Activated naive CD8-positive, alpha-beta T cell (primary cell): ENCODE measurements around the gene USP25.

ENCODE experiments used
- H3K27ac Mint-ChIP-seq: one replicate; pipeline ENCODE4 v1.8.0; 2021; ENCODE audit warnings: mixed read lengths
- H3K27me3 Mint-ChIP-seq: one replicate; pipeline ENCODE4 v1.8.0; 2021; ENCODE audit warnings: mixed read lengths
- H3K36me3 Mint-ChIP-seq: one replicate; pipeline ENCODE4 v1.8.0; 2021; ENCODE audit warnings: mixed read lengths
- H3K4me1 Mint-ChIP-seq: one replicate; pipeline ENCODE4 v1.8.0; 2021; ENCODE audit warnings: low read depth, mixed read lengths
- H3K4me3 Mint-ChIP-seq: one replicate; pipeline ENCODE4 v1.8.0; 2021; ENCODE audit warnings: mild to moderate bottlenecking, mixed read lengths
- H3K9me3 Mint-ChIP-seq: one replicate; pipeline ENCODE4 v1.8.0; 2021; ENCODE audit warnings: low read depth, mixed read lengths

USP25 gene

GRCh38 chr21:15764878-15765277 is 35.1 kb downstream of the USP25 start:
- peaks cover 68% of the 10 kb centered on the region for H3K4me1 Mint-ChIP-seq
- H3K9me3 Mint-ChIP-seq = no peaks in the 10 kb centered on the region
- peaks cover 31% of the 10 kb centered on the region for H3K36me3 Mint-ChIP-seq
- H3K27ac Mint-ChIP-seq = no peak overlapping the region
- H3K4me3 Mint-ChIP-seq = no peak overlapping the region
- no peaks in the 10 kb centered on the region for H3K27me3 Mint-ChIP-seq

- Mint-ChIP-seq H3K27ac (no peak overlapping the region), H3K4me3 (no peak overlapping the region), H3K4me1 (peaks cover 63% of the 10 kb centered on the region), H3K9me3 (no peaks in the 10 kb centered on the region), H3K36me3 (peaks cover 31% of the 10 kb centered on the region), H3K27me3 (no peaks in the 10 kb centered on the region)
These were observed 37.3 kb downstream of the USP25 start for GRCh38 chr21:15766952-15767603.

DNA sequence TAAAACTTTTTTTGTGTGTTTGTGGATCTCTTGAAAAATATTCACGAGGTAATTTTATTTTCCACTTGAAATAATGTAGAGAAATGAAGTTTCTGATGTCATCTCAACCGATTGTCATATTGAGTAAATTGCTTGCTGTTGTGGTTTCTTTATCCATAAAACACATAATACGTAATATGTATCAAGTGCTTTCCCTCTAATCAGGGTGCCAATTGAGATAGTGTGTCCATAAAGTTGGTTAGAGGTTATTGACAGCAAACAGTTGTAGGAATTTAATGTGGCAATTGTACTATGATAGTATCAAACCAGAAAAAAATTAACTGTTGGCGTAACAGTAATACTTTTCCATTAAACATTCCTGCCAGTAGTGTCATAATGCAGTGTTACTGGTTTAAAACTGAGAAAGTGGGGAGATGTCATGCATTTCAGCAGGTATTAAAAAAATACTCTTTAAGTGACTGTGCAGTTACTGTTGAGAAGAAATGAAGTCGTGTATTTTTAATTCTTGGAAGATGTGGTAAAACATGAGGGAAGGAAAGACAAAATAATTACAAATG is 38.3 kb downstream of the USP25 start:
- Mint-ChIP-seq H3K36me3 (peaks cover 28% of the 10 kb centered on the region), H3K9me3 (peaks cover 6% of the 10 kb centered on the region), H3K27ac (no peak overlapping the region), H3K27me3 (no peaks in the 10 kb centered on the region), H3K4me3 (no peak overlapping the region), H3K4me1 (peaks cover 57% of the 10 kb centered on the region)

- no peak overlapping the region for H3K27ac Mint-ChIP-seq
- H3K9me3 Mint-ChIP-seq = peaks cover 6% of the 10 kb centered on the region
- no peaks in the 10 kb centered on the region for H3K27me3 Mint-ChIP-seq
- H3K36me3 Mint-ChIP-seq = peaks cover 29% of the 10 kb centered on the region
- no peak overlapping the region for H3K4me3 Mint-ChIP-seq
- H3K4me1 Mint-ChIP-seq = peaks cover 55% of the 10 kb centered on the region
These were observed 39.1 kb downstream of the USP25 start for GRCh38 chr21:15768853-15769252.

GRCh38 chr21:15771311-15771710 is 41.5 kb downstream of the USP25 start:
- Mint-ChIP-seq H3K27me3 (no peaks in the 10 kb centered on the region), H3K27ac (no peak overlapping the region), H3K9me3 (peaks cover 6% of the 10 kb centered on the region), H3K36me3 (peaks cover 32% of the 10 kb centered on the region), H3K4me1 (peaks cover 61% of the 10 kb centered on the region), H3K4me3 (no peak overlapping the region)

- no peak overlapping the region for H3K27ac Mint-ChIP-seq
These were observed 42.9 kb downstream of the USP25 start for GRCh38 chr21:15772654-15773053.

DNA sequence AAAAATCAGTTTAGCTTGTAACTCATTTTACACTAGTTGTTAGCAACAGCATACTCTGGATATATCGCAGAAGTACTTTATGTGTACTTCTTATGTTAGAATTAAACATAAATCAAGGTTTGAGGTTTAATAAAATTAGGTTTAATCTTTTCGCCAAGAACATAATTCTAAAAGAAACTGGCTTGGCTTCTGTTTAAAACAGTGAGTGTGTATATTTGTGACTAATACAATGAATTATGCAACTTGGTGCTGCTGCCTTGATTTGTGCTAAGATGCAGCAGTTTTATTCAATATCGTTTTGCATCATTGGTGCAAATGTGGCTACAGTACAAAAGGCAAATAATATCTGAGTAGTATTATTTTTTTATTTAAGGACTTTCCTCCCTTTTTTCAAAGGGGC is 44.8 kb downstream of the USP25 start:
- Mint-ChIP-seq H3K27ac (no peak overlapping the region), H3K4me1 (peaks cover 51% of the 10 kb centered on the region), H3K4me3 (no peak overlapping the region), H3K36me3 (peaks cover 23% of the 10 kb centered on the region), H3K27me3 (no peaks in the 10 kb centered on the region), H3K9me3 (peaks cover 6% of the 10 kb centered on the region)

More at GRCh38 chr21:15772654-15773053, 42.9 kb downstream of the USP25 start:
- peaks cover 6% of the 10 kb centered on the region for H3K9me3 Mint-ChIP-seq
- peaks cover 31% of the 10 kb centered on the region for H3K36me3 Mint-ChIP-seq
- peaks cover 60% of the 10 kb centered on the region for H3K4me1 Mint-ChIP-seq
- no peak overlapping the region for H3K4me3 Mint-ChIP-seq
- H3K27me3 Mint-ChIP-seq = no peaks in the 10 kb centered on the region

DNA sequence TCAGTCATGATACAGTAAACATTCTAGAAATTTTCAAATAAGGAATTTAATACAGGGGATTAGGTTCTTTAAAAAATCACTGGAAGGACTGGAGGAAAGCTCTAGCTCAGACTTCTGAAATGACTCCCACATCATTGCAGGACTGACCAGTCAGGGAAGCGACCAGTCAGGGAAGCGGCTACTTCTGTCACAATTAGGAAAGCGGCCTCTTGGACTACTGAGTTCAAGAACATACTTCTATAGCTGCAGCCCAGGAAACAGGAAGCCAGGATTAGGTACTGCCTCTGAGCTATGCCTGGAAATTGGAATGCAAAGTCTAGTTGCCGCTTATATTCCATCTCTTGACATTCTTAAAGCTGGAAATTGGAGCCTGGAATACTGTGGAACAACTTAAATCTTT is 45.5 kb downstream of the USP25 start:
- Mint-ChIP-seq H3K9me3 (peaks cover 6% of the 10 kb centered on the region), H3K36me3 (peaks cover 21% of the 10 kb centered on the region), H3K27ac (no peak overlapping the region), H3K4me3 (no peak overlapping the region), H3K4me1 (peaks cover 45% of the 10 kb centered on the region), H3K27me3 (no peaks in the 10 kb centered on the region)

DNA sequence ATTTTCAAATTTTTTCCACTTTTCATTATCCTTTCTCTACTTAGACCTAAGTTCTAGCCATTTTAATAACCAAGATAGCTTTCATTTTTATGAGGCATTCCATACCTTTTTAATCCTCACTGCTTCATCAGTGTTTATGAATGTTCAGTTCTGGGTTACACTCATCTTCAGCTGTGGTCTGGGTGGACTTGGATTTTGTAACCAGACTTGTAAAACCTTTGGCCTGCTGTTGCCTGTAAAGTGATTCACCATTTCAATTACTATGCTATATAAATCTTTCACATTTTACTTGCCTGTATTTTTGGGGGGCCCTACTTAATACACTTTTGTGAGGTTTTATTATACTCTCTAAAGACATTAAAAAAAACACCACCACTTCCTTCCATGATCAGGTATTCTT is 46.2 kb downstream of the USP25 start:
- Mint-ChIP-seq H3K27me3 (no peaks in the 10 kb centered on the region), H3K9me3 (peaks cover 6% of the 10 kb centered on the region), H3K27ac (no peak overlapping the region), H3K4me1 (peaks cover 43% of the 10 kb centered on the region), H3K36me3 (peaks cover 27% of the 10 kb centered on the region), H3K4me3 (no peak overlapping the region)

DNA sequence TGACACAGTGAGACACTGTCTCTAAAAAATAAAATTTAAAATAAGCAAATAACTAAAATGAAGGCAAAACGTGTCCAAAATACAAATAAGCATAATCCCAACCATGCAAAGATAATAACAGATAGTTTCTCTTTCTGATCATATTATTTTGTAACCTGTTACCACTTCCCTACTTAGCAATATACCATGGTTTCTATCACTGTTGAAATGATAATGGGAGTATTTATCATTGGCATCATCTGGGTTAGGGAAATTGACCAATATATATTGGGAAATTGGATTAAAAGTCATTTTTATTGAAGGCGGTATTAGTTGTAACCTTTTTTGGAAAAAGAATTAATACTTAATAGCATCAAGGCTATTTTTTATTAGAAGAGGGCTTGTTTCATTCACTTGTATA is 47.0 kb downstream of the USP25 start:
- Mint-ChIP-seq H3K27me3 (no peaks in the 10 kb centered on the region), H3K27ac (no peak overlapping the region), H3K9me3 (peaks cover 6% of the 10 kb centered on the region), H3K4me3 (no peak overlapping the region), H3K36me3 (peaks cover 29% of the 10 kb centered on the region), H3K4me1 (peaks cover 38% of the 10 kb centered on the region)

GRCh38 chr21:15781986-15782385 is 52.2 kb downstream of the USP25 start:
- peaks cover 5% of the 10 kb centered on the region for H3K9me3 Mint-ChIP-seq
- H3K4me3 Mint-ChIP-seq = no peak overlapping the region
- peaks cover 24% of the 10 kb centered on the region for H3K4me1 Mint-ChIP-seq
- peaks cover 33% of the 10 kb centered on the region for H3K36me3 Mint-ChIP-seq
- no peaks in the 10 kb centered on the region for H3K27me3 Mint-ChIP-seq
- no peak overlapping the region for H3K27ac Mint-ChIP-seq

DNA sequence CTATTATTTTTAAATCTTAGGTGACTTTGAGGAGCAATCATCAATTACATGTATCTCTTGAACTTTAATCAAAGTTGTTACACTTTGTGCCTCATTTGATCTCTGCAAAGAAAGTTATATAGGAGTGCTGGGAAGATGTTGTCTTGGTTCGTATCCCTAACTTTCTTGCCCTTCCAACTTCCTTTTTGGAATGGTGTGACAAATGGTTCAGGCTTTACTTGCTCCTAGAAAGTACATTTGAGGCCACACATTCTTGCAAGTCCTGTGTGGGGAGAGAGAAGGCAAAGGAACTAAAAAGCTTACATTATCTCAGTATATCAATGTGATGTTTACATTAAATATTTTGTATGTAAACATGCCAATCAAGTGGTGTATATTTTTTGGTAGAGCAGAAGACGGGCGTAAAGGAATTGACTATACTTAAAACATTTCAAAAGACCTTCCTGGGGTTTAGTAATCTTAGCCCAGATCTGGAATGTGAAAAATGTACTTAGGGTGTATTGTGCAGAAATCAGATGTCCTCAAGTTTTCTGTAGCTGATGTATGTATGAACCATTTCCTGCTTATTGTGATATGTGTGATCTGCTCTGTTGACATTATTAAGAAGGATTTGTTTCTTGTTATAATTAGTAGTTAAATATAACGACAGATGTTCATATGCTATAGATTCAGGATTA is 59.2 kb downstream of the USP25 start:
- Mint-ChIP-seq H3K27ac (no peak overlapping the region), H3K36me3 (peaks cover 16% of the 10 kb centered on the region), H3K27me3 (no peaks in the 10 kb centered on the region), H3K9me3 (no peaks in the 10 kb centered on the region), H3K4me3 (no peak overlapping the region), H3K4me1 (peaks cover 27% of the 10 kb centered on the region)

DNA sequence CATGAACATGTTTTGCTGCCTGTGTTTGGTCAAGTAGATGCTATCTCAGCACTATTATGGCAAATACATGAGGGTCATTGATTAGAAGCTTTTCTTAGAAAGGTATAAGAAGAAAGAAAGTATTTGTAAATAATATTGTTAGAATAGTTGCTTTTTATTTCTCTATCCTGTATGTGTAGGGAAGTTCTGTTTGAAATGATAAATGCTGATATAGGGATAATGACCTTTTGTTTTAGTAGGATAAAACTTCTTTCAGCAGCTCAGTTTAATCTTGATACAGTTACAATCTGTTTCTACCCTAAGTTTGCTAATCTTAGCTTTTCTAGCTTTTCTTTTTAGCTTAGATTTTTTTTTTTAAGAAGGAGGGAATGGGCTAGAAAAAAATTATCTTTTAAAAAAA is 63.3 kb downstream of the USP25 start:
- Mint-ChIP-seq H3K4me1 (peaks cover 59% of the 10 kb centered on the region), H3K9me3 (no peaks in the 10 kb centered on the region), H3K27me3 (no peaks in the 10 kb centered on the region), H3K4me3 (no peak overlapping the region), H3K36me3 (peaks cover 20% of the 10 kb centered on the region), H3K27ac (no peak overlapping the region)

DNA sequence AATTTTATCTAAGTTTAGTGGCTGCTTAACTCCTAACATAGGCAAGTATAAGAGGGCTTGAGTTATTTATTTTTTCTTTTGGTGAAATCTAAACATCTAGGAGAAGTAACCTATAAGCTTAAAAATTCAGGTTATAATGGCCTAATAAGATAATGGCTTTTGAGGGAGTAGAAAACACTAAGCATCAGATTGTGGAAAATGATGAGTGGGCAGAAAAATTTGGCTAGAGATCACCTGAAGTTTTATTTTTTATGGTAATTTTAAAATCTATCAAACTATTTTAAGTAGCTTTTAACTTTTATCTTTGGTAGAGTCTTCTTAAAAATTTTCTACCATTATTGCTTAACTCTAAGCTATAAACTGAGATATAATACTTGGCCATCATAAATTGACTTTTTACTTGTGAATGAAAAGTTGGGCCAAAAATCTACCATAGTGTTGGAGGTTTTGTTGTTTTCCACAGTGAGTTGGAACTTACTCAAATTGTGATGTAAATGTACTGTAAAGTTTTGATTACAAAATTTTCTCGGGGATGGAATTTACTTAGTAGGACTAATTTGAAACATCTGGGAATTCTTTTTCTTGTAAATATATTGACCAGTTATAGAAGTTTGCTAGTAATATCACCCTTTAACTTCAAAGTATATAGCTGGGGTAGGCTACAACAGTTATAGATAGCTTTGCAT is 63.9 kb downstream of the USP25 start:
- Mint-ChIP-seq H3K36me3 (peaks cover 22% of the 10 kb centered on the region), H3K4me3 (no peak overlapping the region), H3K27me3 (no peaks in the 10 kb centered on the region), H3K4me1 (peaks cover 60% of the 10 kb centered on the region), H3K9me3 (no peaks in the 10 kb centered on the region), H3K27ac (no peak overlapping the region)

- Mint-ChIP-seq H3K4me3 (no peak overlapping the region), H3K36me3 (peaks cover 25% of the 10 kb centered on the region), H3K27me3 (no peaks in the 10 kb centered on the region), H3K9me3 (no peaks in the 10 kb centered on the region), H3K27ac (no peak overlapping the region), H3K4me1 (peaks cover 61% of the 10 kb centered on the region)
These were observed 64.6 kb downstream of the USP25 start for GRCh38 chr21:15794277-15794912.
